H1 (cell line): ENCODE measurements around the gene CCL25. TPM values are rescaled to one million over a fixed set of nuclear protein-coding genes. Genes with fewer than 3 reads are reported as not detected.

Source experiments
- CREB1 ChIP-seq: IDR thresholded peaks from 2 replicates; pipeline ENCODE4 v1.6.1; 2012; ENCODE audit warnings: inconsistent platforms
- RBBP5 ChIP-seq: IDR thresholded peaks from 2 replicates; pipeline ENCODE4 v1.7.1; 2012; ENCODE audit warnings: low read depth, mild to moderate bottlenecking, inconsistent platforms, low read length, moderate library complexity, borderline replicate concordance
- SUZ12 ChIP-seq: fragments of 200-600 bp; sonication (generic); IDR thresholded peaks from 2 replicates; pipeline ENCODE4 v1.6.1; 2012; ENCODE audit warnings: mild to moderate bottlenecking, inconsistent platforms, low read length, moderate library complexity, mixed read lengths
- USF2 ChIP-seq: IDR thresholded peaks from 2 replicates; pipeline ENCODE4 v1.6.1; 2011; ENCODE audit warnings: low read length, improper control_type of control experiment
- polyA plus RNA-seq, 7 experiments: library from polyadenylated mRNA; depleted of rRNA in 3 of 7; stranded (reverse) in 5 of 7; unstranded in 2 of 7; fragments of >200 nt in 5 of 7; fragments of 200-250 nt in 2 of 7; gene quantifications; 1 replicate in 5 of 7; 2 replicates in 1 of 7; 4 replicates in 1 of 7; pipeline versions ENCODE4 v1.2.1 to v1.2.3, GENCODE V29; 2011 to 2013; ENCODE audit warnings: missing spikeins in 2 of 7, mixed read lengths in 2 of 7
- total RNA-seq: library from RNA; stranded (reverse); fragmentation: NEBNext Ultra II Directional; extraction: Animal tissue kit (Norgen Biotek cat#: 25700); gene quantifications from 2 replicates; pipeline ENCODE4 v1.2.1, GENCODE V29; 2021
- TF ChIP-seq, protein P1 (sequence below): fragments of 300-600 bp; sonication (generic); IDR thresholded peaks from 2 replicates; pipeline ENCODE4 v1.7.1; 2012; ENCODE audit warnings: low read length, moderate library complexity, mild to moderate bottlenecking, inconsistent platforms; ENCODE audit not compliant: insufficient replicate concordance
- TF ChIP-seq, protein P2 (sequence below): IDR thresholded peaks from 2 replicates; pipeline ENCODE4 v1.6.1; 2012; ENCODE audit warnings: low read length, inconsistent platforms

Gene CCL25
- total and polyA plus RNA-seq, 2 of the 8 experiments (the other 6 are each of a cell fraction or from before 2014, with no cell fraction given), result 0.59 TPM; not detected in 1

DNA sequence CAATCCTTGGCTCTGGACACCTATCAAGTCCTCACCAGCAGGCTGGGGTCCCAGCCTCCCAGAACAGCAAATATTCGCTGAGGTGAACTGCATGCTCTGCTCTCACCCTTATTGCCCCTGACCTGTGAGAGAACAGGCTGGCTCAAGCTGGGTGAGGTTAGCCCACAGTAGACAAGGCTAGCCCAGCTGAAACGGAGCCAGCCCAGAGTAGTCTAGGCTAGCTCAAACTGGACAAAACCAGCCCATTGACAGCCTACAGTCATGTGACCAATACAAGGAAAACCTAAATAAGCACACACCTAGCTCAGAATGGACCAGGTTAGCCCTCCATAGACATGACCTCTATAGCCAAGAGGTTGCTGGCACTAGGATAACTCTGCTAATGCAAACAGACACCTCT is 38.4 kb downstream of the CCL25 start (continued):
- TF ChIP-seq, protein P1, sequence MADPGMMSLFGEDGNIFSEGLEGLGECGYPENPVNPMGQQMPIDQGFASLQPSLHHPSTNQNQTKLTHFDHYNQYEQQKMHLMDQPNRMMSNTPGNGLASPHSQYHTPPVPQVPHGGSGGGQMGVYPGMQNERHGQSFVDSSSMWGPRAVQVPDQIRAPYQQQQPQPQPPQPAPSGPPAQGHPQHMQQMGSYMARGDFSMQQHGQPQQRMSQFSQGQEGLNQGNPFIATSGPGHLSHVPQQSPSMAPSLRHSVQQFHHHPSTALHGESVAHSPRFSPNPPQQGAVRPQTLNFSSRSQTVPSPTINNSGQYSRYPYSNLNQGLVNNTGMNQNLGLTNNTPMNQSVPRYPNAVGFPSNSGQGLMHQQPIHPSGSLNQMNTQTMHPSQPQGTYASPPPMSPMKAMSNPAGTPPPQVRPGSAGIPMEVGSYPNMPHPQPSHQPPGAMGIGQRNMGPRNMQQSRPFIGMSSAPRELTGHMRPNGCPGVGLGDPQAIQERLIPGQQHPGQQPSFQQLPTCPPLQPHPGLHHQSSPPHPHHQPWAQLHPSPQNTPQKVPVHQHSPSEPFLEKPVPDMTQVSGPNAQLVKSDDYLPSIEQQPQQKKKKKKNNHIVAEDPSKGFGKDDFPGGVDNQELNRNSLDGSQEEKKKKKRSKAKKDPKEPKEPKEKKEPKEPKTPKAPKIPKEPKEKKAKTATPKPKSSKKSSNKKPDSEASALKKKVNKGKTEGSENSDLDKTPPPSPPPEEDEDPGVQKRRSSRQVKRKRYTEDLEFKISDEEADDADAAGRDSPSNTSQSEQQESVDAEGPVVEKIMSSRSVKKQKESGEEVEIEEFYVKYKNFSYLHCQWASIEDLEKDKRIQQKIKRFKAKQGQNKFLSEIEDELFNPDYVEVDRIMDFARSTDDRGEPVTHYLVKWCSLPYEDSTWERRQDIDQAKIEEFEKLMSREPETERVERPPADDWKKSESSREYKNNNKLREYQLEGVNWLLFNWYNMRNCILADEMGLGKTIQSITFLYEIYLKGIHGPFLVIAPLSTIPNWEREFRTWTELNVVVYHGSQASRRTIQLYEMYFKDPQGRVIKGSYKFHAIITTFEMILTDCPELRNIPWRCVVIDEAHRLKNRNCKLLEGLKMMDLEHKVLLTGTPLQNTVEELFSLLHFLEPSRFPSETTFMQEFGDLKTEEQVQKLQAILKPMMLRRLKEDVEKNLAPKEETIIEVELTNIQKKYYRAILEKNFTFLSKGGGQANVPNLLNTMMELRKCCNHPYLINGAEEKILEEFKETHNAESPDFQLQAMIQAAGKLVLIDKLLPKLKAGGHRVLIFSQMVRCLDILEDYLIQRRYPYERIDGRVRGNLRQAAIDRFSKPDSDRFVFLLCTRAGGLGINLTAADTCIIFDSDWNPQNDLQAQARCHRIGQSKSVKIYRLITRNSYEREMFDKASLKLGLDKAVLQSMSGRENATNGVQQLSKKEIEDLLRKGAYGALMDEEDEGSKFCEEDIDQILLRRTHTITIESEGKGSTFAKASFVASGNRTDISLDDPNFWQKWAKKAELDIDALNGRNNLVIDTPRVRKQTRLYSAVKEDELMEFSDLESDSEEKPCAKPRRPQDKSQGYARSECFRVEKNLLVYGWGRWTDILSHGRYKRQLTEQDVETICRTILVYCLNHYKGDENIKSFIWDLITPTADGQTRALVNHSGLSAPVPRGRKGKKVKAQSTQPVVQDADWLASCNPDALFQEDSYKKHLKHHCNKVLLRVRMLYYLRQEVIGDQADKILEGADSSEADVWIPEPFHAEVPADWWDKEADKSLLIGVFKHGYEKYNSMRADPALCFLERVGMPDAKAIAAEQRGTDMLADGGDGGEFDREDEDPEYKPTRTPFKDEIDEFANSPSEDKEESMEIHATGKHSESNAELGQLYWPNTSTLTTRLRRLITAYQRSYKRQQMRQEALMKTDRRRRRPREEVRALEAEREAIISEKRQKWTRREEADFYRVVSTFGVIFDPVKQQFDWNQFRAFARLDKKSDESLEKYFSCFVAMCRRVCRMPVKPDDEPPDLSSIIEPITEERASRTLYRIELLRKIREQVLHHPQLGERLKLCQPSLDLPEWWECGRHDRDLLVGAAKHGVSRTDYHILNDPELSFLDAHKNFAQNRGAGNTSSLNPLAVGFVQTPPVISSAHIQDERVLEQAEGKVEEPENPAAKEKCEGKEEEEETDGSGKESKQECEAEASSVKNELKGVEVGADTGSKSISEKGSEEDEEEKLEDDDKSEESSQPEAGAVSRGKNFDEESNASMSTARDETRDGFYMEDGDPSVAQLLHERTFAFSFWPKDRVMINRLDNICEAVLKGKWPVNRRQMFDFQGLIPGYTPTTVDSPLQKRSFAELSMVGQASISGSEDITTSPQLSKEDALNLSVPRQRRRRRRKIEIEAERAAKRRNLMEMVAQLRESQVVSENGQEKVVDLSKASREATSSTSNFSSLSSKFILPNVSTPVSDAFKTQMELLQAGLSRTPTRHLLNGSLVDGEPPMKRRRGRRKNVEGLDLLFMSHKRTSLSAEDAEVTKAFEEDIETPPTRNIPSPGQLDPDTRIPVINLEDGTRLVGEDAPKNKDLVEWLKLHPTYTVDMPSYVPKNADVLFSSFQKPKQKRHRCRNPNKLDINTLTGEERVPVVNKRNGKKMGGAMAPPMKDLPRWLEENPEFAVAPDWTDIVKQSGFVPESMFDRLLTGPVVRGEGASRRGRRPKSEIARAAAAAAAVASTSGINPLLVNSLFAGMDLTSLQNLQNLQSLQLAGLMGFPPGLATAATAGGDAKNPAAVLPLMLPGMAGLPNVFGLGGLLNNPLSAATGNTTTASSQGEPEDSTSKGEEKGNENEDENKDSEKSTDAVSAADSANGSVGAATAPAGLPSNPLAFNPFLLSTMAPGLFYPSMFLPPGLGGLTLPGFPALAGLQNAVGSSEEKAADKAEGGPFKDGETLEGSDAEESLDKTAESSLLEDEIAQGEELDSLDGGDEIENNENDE, result no peak
- TF ChIP-seq SUZ12, result no peak
- no peak for TF ChIP-seq USF2
- TF ChIP-seq, protein P2, sequence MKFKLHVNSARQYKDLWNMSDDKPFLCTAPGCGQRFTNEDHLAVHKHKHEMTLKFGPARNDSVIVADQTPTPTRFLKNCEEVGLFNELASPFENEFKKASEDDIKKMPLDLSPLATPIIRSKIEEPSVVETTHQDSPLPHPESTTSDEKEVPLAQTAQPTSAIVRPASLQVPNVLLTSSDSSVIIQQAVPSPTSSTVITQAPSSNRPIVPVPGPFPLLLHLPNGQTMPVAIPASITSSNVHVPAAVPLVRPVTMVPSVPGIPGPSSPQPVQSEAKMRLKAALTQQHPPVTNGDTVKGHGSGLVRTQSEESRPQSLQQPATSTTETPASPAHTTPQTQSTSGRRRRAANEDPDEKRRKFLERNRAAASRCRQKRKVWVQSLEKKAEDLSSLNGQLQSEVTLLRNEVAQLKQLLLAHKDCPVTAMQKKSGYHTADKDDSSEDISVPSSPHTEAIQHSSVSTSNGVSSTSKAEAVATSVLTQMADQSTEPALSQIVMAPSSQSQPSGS, result no peak
- TF ChIP-seq CREB1, result no peak
- TF ChIP-seq RBBP5, result no peak
